Camera-type eye (tissue), 1 donor: ENCODE data around the gene RBM38. TPM values are rescaled to one million over a fixed set of nuclear protein-coding genes. Genes with fewer than 3 reads are reported as not detected.

Experiments used
- total RNA-seq: library from RNA; depleted of rRNA; stranded (reverse); fragments of >200 nt; gene quantifications from one replicate; pipeline ENCODE4 v1.2.3, GENCODE V29; 2014

RBM38 gene
- 35.7 TPM for total RNA-seq

DNA sequence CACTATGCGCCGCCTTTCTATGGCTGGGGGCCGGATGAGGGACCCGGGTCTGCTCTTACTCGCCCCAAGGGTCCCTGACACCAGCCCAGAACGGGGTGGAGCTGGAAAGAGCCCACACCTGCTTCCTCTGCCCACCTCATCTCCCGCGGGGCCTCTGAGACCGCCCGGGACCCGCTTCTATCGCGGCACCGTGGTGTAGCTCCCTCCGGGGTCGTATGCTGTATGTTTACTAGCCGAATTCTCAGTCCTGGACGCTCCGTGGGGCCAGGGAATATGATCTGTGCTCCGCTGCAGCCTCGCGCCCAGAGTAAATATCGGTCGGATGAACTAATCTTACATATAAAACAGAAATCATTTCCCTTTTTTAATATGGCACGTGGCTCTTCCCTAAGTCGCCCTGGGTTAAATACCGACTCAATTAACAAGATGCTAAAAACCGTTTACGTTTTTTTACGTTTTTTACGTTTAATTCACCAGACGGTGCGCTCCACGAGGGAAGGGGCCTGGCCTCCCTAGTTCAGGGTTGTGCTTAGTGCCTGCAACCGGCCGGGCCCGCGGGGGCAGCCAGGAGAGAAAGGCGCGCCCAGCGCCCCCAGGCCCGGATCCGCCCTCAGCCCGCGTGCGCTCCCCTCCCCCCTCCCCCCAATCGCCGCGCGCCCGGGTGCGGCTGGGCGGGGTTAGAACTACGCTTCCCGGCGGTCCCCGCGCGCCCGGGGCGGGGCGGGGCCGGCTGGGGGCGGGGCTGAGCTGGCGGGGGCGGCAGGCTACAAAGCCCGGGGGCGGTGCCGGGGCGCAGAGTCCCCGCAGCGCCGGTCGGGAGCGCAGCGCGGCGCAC lies at the start of gene RBM38:
RBM38 (plus strand) TSS at position 793 of the 835 bp plus-strand sequence. CDS start 186 bp downstream, outside the sequence.

DNA sequence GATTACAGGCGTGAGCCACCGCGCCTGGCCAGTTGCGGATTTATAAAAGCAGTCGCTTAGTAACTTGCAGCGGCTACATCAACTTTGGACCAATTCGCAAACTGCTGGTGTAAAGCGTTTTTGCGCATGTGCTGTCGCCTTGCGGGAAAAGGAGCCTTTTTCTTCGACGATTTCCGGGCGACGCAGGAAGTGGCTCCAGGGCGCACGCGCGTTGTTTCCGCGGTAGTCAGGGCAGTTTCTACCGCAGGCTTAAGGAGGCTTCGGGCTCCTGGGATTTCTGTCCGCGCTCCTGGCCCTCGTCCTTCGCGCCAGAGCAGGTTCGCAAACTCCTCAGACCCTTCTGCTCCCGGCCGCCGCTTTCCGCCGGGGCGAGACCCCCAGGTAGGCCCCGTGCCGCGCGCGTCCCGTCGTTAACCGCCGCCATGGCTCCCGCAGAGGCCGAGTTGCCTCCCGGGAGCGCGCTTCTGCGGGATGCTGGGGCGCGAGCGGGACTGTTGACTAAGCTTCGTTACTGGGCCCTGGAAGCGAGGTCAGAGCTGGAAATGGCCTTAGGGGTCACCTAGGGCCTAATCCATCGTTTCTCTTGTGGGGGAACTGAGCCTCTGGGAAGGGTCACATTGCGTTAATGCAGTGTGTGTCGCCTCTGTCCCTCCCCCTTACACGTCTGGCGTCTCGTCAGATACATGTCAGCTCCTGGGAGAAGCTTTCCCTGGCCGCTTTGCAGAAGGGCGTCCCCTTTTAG lies 40.0 kb upstream of the RBM38 start, which contains the start of gene RAE1:
RAE1 (plus strand) TSS at position 214 of the 742 bp plus-strand sequence. CDS start 2,784 bp downstream, outside the sequence.

Other genes with a start within 250 kb of the RBM38 start
- gene BMP7, start 124.8 kb upstream of the RBM38 start, total RNA-seq, result 29.6 TPM
- gene SPO11, start 61.6 kb upstream of the RBM38 start, total RNA-seq, result not detected
- gene RAE1, start 40.1 kb upstream of the RBM38 start, total RNA-seq, result 38.9 TPM
- gene CTCFL, start 133.7 kb downstream of the RBM38 start, total RNA-seq, result 0.27 TPM
- gene PCK1, start 169.7 kb downstream of the RBM38 start, total RNA-seq, result 2.4 TPM
- not detected for gene ZBP1, start 229.0 kb downstream of the RBM38 start, total RNA-seq